Stimulated activated CD8-positive, alpha-beta memory T cell treated with anti-CD3 and anti-CD28 coated beads, Interleukin-7, amount 100 ng/mL, for 24 hours (primary cell): ENCODE results near the gene WEE1.
A peak's percentile ranks its signal among the peaks of the same experiment; 100 is the strongest.
"Not testable (repeated sequence)": the region's sequence is repeated elsewhere in the genome, so short reads cannot be mapped to it uniquely, and the experiment has no call there.

Experiments
- DNase-seq: peaks from one replicate; pipeline ENCODE4 v3.0.0-alpha.2; 2020; ENCODE audit warnings: low read depth

Gene WEE1

GRCh38 chr11:9573052-9573774 lies at the start of gene WEE1:
Gene WEE1 (plus strand): TSS chr11:9573670. CDS start chr11:9573934, 264 bp downstream.
- DNase-seq = peak; percentile 94

GRCh38 chr11:9524001-9524400 lies 49.5 kb upstream of the WEE1 start:
- no peak for DNase-seq

- no peak for DNase-seq
Observed at GRCh38 chr11:9525116-9525515, 48.4 kb upstream of the WEE1 start.

DNA sequence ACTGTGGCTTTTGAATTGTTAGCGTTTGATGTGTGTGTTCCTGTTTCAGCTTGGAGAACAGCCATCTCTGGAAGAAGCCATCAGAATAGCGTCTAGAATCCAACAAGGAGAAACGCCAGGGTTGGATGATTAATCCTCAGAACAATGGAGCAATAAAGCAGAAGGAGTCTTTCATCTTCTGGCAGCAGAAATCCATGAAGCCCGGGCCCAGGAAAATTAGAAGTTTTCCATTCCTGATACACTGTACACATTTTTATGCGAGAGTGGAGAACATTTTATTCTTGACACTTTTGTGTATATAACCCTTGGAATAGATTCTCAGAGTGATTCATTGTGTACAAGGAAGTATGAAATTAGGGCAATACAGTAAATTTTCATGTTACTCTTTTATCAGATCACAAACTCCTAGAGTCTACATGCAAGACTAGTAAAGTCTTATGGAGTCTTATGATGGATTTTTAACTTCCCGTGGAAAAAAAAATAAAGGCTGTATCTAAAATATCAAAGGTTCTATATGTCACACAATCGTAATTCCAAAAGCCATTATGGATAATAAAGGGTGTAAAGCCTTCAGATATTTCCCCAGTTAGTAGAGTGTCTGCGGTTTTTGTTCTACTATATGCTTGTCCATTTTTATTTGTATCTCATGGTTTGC lies 45.9 kb upstream of the WEE1 start:
- no peak for DNase-seq

DNA sequence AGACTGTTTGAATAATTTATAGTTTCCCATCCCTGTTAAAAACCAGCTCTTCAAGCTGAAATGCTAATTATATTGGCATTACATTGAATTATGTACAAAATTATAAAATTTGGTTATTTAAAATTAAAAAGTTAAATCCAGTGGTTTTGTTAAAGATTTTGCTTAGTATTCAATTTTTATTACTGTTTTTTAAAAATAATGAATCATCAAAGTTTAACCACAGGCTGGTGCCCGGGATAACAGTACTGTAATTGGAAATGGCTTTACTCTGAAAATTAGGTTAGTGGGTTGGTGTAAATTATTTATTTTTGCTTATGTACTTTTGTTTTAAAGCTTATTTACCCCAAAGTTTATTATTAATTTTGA lies 45.4 kb upstream of the WEE1 start:
- DNase-seq = no peak

GRCh38 chr11:9528573-9529333 lies 44.7 kb upstream of the WEE1 start:
- DNase-seq = no peak

DNA sequence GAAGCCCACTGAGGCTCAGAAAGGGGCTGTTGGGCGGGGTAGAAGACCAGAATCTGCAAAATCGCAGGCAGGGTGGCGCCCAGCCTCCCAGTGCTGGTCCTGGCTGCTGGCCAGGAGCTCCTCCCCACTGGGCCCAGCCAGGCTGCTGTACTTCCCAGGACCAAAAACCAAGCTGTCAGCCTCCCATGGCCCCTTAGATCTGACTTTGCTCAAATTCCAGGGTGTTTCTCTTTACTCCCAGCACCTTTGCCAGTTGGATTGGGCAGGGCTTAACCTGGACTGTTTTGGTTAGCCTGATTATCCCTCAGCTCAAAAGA lies 44.2 kb upstream of the WEE1 start:
- DNase-seq = no peak

DNA sequence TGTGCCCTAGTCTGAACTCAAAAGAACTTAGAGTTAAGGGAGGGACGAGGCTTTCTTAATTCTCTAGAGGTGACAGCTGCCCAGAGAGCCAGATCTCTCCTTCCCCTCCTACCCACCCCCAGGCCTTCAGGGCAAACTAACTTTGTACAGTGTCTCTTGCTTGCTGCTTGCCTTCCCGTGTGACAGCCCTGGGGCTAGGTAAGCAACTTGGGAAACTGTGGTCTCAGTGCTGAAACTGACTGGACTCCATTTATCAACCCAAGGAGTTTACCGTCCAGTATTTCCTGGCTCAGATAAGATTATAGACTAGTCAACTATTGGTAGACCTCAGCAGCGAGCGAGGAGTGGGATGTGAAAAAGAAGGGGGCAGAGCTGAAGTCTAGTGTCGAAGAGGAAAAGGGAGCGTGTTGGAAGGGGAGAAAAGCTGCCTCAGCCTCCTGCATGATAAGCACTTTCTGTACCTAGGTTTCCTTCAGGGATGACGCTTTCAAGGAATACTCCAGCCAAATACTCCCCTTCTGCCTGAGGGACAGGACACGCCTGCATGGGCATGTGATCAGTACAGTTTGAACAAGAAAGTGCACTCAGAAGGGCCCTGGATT lies 43.3 kb upstream of the WEE1 start:
- no peak for DNase-seq

DNA sequence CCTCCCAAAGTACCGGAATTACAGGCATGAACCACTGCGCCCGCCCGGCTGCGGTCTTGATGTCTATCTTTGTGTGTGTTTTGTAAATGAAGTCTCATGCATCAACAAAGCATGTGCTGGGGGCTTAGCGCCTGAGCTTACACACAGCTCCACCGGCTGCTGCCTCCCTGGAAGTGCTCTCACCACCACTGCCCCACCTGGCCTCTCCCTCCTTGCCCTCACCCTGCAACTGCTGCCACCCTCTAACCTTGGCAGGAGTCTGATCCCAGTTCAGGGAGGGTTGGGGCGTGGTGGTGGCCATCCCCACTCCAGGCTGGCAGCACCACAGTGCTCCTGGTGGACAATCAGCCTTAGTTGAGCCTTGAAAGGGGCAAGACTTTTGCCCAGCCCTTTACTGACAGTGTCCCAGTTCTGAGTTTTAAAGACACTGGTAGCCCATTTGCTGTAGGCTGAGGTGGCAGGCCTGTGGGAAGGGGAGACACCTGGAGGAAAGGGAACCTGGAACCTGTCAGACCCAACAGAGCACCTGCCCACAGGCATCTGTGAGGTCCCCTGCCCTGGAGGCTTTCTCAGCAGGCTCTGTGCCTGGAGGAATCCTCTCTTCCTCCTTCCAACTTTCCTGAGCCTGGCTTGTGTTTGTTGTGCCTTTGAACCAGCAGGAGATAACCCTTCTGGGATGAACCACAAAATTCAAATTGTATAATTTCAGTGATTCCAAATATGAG lies 42.4 kb upstream of the WEE1 start:
- DNase-seq = no peak

- no peak for DNase-seq
Observed at GRCh38 chr11:9533058-9533457, 40.4 kb upstream of the WEE1 start.

DNA sequence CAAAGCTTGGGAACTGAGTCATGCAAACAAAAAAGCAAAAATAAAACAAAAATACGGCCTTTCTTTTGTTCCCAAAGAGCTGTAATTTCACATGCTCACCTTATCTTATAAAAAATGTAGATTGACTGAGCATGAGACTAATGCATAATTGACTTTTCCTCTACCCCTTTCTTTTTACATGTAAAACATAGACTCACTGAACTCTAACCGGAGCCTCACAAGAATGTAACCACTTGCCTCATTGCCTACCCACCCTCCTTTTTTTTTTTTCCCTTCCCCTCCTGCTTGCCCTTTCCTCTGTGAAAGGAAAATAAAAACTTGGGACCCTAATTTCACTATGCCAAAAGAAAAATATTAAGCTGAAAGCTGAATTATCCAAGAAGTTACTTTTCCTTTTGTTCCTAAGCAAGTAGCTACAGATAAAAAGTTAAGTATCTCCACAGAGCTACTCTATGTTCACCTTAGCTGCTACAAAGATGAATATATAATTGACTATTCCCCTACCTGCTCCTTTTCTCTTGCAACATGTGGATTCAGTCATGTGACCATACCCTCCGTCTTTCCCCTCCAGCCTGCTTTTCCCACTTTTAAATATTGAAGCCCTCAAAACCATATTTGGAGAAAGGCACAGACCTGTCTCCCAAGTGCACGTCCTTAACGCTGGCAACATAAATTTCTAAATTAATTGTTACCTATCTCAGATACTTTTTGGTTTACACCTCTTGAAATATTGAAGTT lies 39.6 kb upstream of the WEE1 start:
- DNase-seq = no peak

- peak; percentile 73 for DNase-seq
Observed at GRCh38 chr11:9535189-9535781, 38.2 kb upstream of the WEE1 start.

DNA sequence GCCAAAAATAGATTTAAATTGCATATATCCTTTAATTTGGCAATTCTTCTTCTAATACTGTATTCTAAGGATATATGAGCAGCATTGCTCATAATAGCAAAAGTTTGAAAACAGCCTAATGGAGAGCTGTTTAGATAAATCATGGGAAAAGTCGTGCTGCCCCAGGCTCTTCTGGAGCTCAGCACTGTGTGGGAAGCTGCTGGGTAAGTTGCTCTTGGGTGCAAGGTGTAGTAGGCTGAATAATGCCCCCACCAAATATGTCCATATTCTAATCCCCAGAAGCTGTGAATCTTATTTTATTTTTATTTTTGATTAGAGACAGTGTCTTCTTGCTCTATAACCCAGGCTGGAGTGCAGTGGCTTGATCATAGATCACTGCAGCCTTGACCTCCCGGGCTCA lies 34.9 kb upstream of the WEE1 start:
- no peak for DNase-seq

DNA sequence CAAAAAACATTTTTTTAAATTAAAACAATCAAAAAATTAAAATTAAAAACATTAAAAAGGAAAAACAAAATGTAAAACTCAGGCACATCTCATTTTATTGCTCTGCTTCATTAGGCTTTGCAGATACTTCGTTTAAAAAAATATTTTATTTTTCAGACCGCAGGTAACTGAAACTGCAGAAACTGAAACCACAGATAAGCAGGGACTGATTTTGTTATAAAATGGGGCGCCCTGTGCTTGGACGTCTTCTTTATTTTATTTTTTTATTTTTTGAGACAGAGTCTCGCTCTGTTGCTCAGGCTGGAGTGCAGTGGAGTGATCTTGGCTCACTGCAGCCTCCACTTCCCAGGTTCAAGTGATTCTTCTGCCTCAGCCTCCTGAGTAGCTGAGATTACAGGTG lies 24.3 kb upstream of the WEE1 start:
- not testable (repeated sequence) for DNase-seq

- DNase-seq = no peak
Observed at GRCh38 chr11:9550191-9550628, 23.3 kb upstream of the WEE1 start.

DNA sequence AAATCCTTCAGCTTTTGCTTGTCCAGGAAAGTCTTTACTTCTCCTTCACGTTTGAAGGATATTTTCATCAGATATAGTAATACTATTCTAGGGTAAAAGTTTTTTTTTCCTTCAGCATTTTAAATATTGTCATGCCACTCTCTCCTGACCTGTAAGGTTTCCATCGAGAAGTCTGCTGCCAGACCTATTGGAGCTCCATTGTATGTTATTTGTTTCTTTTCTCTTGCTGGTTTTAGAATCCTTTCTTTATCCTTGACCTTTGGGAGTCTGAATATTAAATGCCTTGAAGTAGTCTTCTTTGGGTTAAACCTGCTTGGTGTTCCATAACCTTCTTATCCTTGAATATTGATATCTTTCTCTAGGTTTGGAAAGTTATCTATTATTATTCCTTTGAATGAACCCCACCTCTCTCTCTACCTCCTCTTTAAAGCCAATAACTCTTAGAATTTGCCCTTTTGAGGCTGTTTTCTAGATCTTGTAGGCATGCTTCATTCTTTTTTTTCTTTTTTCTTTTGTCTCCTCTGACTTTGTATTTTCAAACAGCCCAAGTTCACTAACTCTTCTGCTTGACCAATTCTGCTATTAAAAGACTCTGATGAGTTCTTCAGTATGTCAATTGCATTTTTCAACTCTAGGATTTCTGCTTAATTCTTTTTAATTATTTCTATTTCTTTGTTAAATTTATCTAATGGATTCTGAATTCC lies 12.0 kb upstream of the WEE1 start:
- DNase-seq = no peak

GRCh38 chr11:9562716-9563115 lies 10.8 kb upstream of the WEE1 start:
- no peak for DNase-seq

- DNase-seq = no peak
Observed at GRCh38 chr11:9563196-9563730, 10.2 kb upstream of the WEE1 start.

DNA sequence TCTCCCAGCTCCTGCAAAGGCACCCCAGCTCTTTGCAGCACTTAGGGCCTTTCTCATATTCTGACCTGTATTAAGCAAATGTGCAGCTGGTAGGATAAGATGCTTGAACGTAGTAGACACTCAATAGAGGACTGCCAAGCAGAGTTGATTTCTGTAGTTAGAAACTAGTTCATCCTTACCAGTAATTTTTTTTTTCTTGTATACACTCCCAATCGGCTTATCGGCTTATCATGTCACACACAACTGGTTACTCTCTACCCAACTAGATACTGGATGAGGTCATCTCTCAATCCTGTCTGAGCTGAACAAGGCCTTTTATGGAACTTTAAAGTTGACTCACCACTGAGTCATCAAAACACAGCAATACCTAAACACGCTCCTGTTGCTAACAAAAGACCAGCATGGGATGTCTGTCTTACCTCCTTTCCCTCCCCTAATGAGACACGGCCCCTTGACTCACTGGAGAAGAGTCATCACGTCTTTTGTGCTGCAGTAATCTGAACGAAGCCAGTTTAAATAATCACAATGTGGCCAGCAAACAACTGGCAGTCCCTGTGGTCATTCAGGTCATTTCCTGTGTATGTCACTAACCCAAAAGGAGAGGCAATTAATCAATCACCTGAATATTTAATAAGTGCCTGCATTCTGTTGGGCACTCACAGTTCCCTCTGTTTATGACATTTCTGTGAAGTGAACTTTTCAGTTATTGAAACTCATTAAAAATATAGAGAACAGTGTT lies 7.5 kb upstream of the WEE1 start:
- no peak for DNase-seq
